ENCODE data around the gene CYSRT1. TPM values are rescaled to one million over a fixed set of nuclear protein-coding genes. Genes with fewer than 3 reads are reported as not detected.

The CYSRT1 gene
- total RNA-seq, 2 experiments from 2014 or later, result 0.32 to 0.49 TPM

GRCh38 chr9:137187386-137187785, 37.6 kb upstream of the CYSRT1 start:
- Mint-ChIP-seq H3K27ac (peak overlapping the region; percentile 87), H3K9me3 (no peaks in the 10 kb centered on the region), H3K4me1 (peaks cover 25% of the 10 kb centered on the region), H3K4me3 (peak overlapping the region; percentile 92), H3K27me3 (no peaks in the 10 kb centered on the region), H3K36me3 (peaks cover 8% of the 10 kb centered on the region)
- DNase-seq, result no peak

GRCh38 chr9:137188086-137188489, 36.9 kb upstream of the CYSRT1 start:
- Mint-ChIP-seq H3K27me3 (no peaks in the 10 kb centered on the region), H3K9me3 (no peaks in the 10 kb centered on the region), H3K4me3 (peak overlapping the region; percentile 92), H3K4me1 (peaks cover 25% of the 10 kb centered on the region), H3K27ac (peak overlapping the region; percentile 87), H3K36me3 (peaks cover 8% of the 10 kb centered on the region)
- DNase-seq, result no peak

DNA sequence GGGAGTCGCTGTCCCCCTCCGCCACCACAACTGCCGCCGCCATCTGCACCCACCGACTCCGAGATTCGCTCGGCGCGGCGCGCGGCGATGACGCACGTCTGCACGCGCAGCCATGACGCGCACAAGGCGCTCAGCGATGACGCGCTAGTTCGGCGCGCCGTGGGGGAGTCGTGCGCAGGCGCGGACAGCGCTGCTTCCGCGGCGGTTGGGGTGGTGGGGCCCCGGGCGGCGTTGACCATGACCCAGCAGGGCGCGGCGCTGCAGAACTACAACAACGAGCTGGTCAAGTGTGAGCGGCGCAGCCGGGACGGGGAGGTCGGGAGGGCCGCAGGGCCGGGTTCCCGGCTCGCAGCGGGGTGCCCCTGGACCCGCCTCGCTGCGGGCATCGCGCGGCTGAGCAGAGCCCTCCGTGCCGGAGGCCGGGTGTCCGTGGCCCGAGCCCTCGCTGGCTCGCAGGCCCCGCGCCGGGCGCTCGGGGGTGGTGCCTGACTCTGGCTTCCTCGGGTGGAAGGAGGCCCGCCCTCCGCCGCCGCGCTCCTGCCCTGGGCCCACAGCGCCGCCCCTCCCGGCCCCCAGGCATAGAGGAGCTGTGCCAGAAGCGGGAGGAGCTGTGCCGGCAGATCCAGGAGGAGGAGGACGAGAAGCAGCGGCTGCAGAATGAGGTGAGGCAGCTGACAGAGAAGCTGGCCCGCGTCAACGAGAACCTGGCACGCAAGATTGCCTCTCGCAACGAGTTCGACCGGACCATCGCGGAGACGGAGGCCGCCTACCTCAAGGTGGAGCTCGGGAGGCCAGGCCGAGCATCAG, 36.3 kb upstream of the CYSRT1 start, which contains the start of the genes ANAPC2 and SSNA1:
TSS of gene ANAPC2 (minus strand) at position 71 of the 807 bp plus-strand sequence. CDS start at position 43, 28 bp downstream.
TSS of gene SSNA1 (plus strand) at position 187 of the 807 bp plus-strand sequence. CDS start at position 238, 51 bp downstream.
- H3K36me3 Mint-ChIP-seq, result peaks cover 8% of the 10 kb centered on the region
- peaks cover 25% of the 10 kb centered on the region for H3K4me1 Mint-ChIP-seq
- H3K9me3 Mint-ChIP-seq, result no peaks in the 10 kb centered on the region
- peak within 1 kb of the TSS; percentile 96 for H3K4me3 Mint-ChIP-seq
- peak within 1 kb of the TSS; percentile 87 for H3K27ac Mint-ChIP-seq
- DNase-seq, result peak; percentile 96
- no peaks in the 10 kb centered on the region for H3K27me3 Mint-ChIP-seq

DNA sequence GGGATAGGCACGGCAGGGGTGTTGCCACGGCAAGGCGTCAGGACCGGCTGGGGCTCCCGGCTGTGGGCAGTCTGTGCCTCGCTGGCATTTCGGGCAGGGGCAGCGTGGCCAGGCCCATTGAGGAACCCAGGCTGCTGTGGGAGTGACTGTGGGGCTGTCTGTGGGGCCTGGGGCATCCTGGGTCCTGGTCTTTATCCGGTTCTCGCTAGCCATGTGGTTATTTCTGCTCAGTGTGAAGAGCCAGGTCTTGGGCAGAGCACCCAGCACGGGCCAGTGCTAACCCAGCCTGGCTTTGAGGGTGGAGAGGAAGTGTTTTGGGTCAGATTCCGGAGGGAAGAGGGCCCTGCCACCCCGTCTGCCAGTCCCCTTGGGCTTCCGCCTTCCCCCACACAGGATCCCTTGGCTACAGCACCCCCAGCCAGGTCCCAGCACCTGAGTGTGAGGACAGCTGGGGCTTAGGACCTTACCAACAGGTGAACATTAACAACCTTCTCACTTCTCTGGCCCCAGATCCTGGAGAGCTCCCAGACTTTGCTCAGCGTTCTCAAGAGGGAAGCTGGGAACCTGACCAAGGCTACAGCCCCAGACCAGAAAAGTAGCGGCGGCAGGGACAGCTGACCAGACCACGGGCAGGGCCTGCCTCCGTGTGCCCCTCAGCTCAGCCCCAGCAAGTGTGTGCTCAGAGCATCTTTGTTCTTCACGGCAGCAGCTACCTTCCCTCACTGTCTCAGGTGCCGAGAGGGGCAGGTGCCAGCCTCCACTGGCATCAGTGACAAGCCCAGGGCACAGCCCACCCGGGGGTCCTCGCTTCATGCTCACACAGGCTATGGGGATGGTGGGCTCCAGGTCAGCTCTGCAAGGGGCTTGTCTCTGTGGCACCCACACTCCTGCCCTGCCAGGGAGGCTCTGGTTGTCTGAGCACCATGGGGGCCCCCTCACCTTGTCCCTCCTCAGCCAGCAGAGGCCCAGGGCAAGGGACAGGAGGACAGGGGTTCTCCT, 35.4 kb upstream of the CYSRT1 start:
- Mint-ChIP-seq H3K27ac (peak overlapping the region; percentile 87), H3K4me3 (peak overlapping the region; percentile 96), H3K27me3 (no peaks in the 10 kb centered on the region), H3K36me3 (peaks cover 8% of the 10 kb centered on the region), H3K9me3 (no peaks in the 10 kb centered on the region), H3K4me1 (peaks cover 22% of the 10 kb centered on the region)
- no peak for DNase-seq

GRCh38 chr9:137190315-137190856, 34.6 kb upstream of the CYSRT1 start:
- DNase-seq, result no peak
- Mint-ChIP-seq H3K27ac (no peak overlapping the region), H3K27me3 (no peaks in the 10 kb centered on the region), H3K9me3 (no peaks in the 10 kb centered on the region), H3K4me1 (peaks cover 22% of the 10 kb centered on the region), H3K36me3 (peaks cover 8% of the 10 kb centered on the region), H3K4me3 (peak overlapping the region; percentile 65)

DNA sequence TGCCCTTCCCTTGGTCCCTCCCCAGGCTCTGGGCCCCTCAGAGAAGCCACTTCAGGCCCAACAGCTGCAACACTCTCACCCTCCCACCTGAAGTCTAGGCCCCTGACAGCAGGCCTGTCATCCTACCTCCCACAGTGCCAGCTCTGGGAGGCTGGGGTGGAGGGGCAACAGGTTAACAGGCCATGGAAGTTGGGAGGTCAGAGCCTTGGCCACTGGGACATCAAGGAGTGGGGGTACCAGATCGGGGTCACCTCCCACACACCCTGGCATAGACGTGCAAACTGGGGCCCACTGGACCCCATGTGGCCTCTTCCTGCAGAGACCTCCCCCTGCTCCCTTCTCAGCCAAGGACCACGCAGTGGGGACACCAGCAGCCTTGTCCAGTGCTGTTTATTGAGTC, 33.7 kb upstream of the CYSRT1 start:
- Mint-ChIP-seq H3K4me1 (peaks cover 22% of the 10 kb centered on the region), H3K27me3 (no peaks in the 10 kb centered on the region), H3K4me3 (no peak overlapping the region), H3K9me3 (no peaks in the 10 kb centered on the region), H3K27ac (no peak overlapping the region), H3K36me3 (peaks cover 8% of the 10 kb centered on the region)
- no peak for DNase-seq

- Mint-ChIP-seq H3K4me3 (no peak overlapping the region), H3K36me3 (peaks cover 8% of the 10 kb centered on the region), H3K4me1 (peaks cover 19% of the 10 kb centered on the region), H3K27ac (no peak overlapping the region), H3K9me3 (no peaks in the 10 kb centered on the region), H3K27me3 (no peaks in the 10 kb centered on the region)
- no peak for DNase-seq
These were observed 33.1 kb upstream of the CYSRT1 start for GRCh38 chr9:137191691-137192447.

- DNase-seq, result no peak
- Mint-ChIP-seq H3K36me3 (peaks cover 8% of the 10 kb centered on the region), H3K27ac (no peak overlapping the region), H3K9me3 (no peaks in the 10 kb centered on the region), H3K4me3 (no peak overlapping the region), H3K27me3 (no peaks in the 10 kb centered on the region), H3K4me1 (peaks cover 15% of the 10 kb centered on the region)
These were observed 32.6 kb upstream of the CYSRT1 start for GRCh38 chr9:137192448-137192780.

- H3K27me3 Mint-ChIP-seq, result no peaks in the 10 kb centered on the region
- no peak overlapping the region for H3K27ac Mint-ChIP-seq
These were observed 32.1 kb upstream of the CYSRT1 start for GRCh38 chr9:137192859-137193258.

DNA sequence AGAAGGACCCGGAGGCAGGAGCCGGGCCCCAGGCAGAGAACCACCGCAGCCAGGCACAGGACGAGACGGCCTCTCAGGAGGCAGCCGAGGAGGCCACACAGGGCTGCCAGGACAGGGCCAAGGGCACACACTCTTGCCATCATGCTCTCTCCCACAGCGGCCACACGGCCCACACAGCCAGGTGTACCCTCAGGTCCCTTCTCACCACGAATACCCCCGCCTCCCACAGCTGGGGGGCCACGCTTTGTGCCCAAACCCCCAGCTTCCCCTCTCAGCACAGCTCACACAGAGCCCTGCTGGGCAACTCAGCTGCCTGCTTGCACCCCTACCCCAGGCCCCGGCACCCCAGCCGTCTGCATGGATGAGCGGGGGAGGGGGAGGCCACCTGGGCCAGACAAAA, 31.2 kb upstream of the CYSRT1 start:
- no peak overlapping the region for H3K4me3 Mint-ChIP-seq
- no peaks in the 10 kb centered on the region for H3K9me3 Mint-ChIP-seq
- DNase-seq, result no peak
- H3K36me3 Mint-ChIP-seq, result peaks cover 4% of the 10 kb centered on the region
- no peak overlapping the region for H3K27ac Mint-ChIP-seq
- no peaks in the 10 kb centered on the region for H3K27me3 Mint-ChIP-seq
- H3K4me1 Mint-ChIP-seq, result peaks cover 11% of the 10 kb centered on the region

More at GRCh38 chr9:137192859-137193258, 32.1 kb upstream of the CYSRT1 start:
- Mint-ChIP-seq H3K4me1 (peaks cover 11% of the 10 kb centered on the region), H3K36me3 (peaks cover 4% of the 10 kb centered on the region), H3K4me3 (no peak overlapping the region), H3K9me3 (no peaks in the 10 kb centered on the region)
- no peak for DNase-seq

- Mint-ChIP-seq H3K4me1 (peaks cover 10% of the 10 kb centered on the region), H3K27me3 (no peaks in the 10 kb centered on the region), H3K4me3 (no peak overlapping the region), H3K27ac (no peak overlapping the region), H3K9me3 (no peaks in the 10 kb centered on the region), H3K36me3 (peaks cover 2% of the 10 kb centered on the region)
- no peak for DNase-seq
These were observed 30.6 kb upstream of the CYSRT1 start for GRCh38 chr9:137194388-137194787.

DNA sequence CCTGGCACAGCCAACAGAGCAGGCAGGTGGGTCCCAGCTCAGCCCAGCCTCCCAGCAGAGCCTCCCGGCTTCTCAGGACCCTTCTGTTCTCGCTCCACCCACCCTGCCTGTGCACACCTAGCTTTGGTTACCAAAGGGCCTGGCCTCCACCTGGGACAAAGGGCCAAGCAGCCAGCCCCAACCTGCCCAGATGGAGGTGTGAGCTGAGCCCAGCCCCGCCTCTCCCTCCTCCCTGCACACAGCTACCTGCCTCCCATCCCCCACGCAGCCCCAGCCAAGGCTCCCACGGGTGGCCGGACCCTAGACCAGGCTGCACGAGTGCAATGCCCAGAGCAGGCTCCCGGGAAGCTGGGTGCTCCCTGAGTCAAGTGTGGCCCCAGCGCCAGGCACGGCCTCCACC, 30.1 kb upstream of the CYSRT1 start:
- Mint-ChIP-seq H3K27me3 (no peaks in the 10 kb centered on the region), H3K4me3 (no peak overlapping the region), H3K27ac (no peak overlapping the region), H3K9me3 (no peaks in the 10 kb centered on the region), H3K36me3 (no peaks in the 10 kb centered on the region), H3K4me1 (peaks cover 9% of the 10 kb centered on the region)
- no peak for DNase-seq

GRCh38 chr9:137195525-137196220, 29.3 kb upstream of the CYSRT1 start:
- Mint-ChIP-seq H3K27me3 (no peaks in the 10 kb centered on the region), H3K9me3 (no peaks in the 10 kb centered on the region), H3K27ac (peak overlapping the region; percentile 39), H3K4me1 (peaks cover 9% of the 10 kb centered on the region), H3K4me3 (no peak overlapping the region), H3K36me3 (no peaks in the 10 kb centered on the region)
- DNase-seq, result no peak
